ENCODE measurements around the gene SOD2. TPM values are rescaled to one million over a fixed set of nuclear protein-coding genes. Genes with fewer than 3 reads are reported as not detected.

SOD2 gene
- total and polyA plus RNA-seq, 2 donors (not counting 3 experiments of a cell fraction or from before 2014, with no cell fraction given): 31.6 to 62.7 TPM

- ChIA-PET CTCF (no interaction called here), POLR2A (no interaction called here)
- FAIRE-seq (no peak), DNase-seq (ENCODE audit: low read depth, low spot score) (no peak)
- Histone ChIP-seq H3K27me3 (ENCODE audit: control insufficient read depth in 2 of 2, insufficient read depth in 2 of 2, low read length in 2 of 2) (no peaks in the 10 kb centered on the region), H3K4me3 (replicated peaks in 1 of 3; ENCODE audit: insufficient read depth in 1 of 3, low read depth in 1 of 3, low read length in 3 of 3) (no peak overlapping the region), H3K4me2 (ENCODE audit: insufficient read depth, low read length) (no peak overlapping the region), H3K9ac (replicated peaks; ENCODE audit: extremely low read depth, insufficient read depth, low read length) (no peak overlapping the region), H3K27ac (ENCODE audit: insufficient read depth, low read depth, low read length) (no peak overlapping the region), H3K9me1 (replicated peaks; ENCODE audit: control insufficient read depth, extremely low read depth, insufficient read depth, low read length) (no peaks in the 10 kb centered on the region), H2AFZ (ENCODE audit: low read depth, low read length) (no peak overlapping the region), H3K9me3 (replicated peaks; ENCODE audit: control insufficient read depth, insufficient read depth, low read length) (no peaks in the 10 kb centered on the region), H3K4me1 (ENCODE audit: control insufficient read depth, extremely low read depth, insufficient read depth, low read length) (no peaks in the 10 kb centered on the region), H3K79me2 (ENCODE audit: control insufficient read depth, insufficient read depth, low read length) (no peaks in the 10 kb centered on the region), H4K20me1 (replicated peaks; ENCODE audit: control insufficient read depth, extremely low read depth, insufficient read depth, low read length) (no peaks in the 10 kb centered on the region), H3K36me3 (ENCODE audit: control insufficient read depth in 2 of 2, extremely low read depth in 1 of 2, insufficient read depth in 2 of 2, low read length in 2 of 2) (no peaks in the 10 kb centered on the region)
- intact Hi-C loops (cut with micrococcal nuclease) (no loop called here), dilution Hi-C loops (cut with MboI; ENCODE audit: extremely low pct_ligation_motif_present, low sequenced_read_pairs) (no loop called here)
- TF ChIP-seq POLR2A (IDR thresholded peaks at IDR 0.05; ENCODE audit: low read depth, low read length) (no peak), FOS (IDR thresholded peaks at IDR 0.05; ENCODE audit: borderline replicate concordance, insufficient read depth, low read length) (no peak), JUN (IDR thresholded peaks at IDR 0.05; ENCODE audit: borderline replicate concordance, insufficient read depth, insufficient read length, low read depth) (no peak), CTCF (IDR thresholded peaks at IDR 0.05; ENCODE audit: extremely low read depth in 1 of 2, insufficient read depth in 1 of 2, low read depth in 1 of 2, low read length in 2 of 2) (no peak), MAX (IDR thresholded peaks at IDR 0.05; ENCODE audit: insufficient read depth, insufficient read length) (no peak), EZH2 (IDR thresholded peaks at IDR 0.05; ENCODE audit: borderline replicate concordance, low read depth, low read length, severe bottlenecking) (no peak), MYC (IDR thresholded peaks at IDR 0.05; ENCODE audit: low read depth, low read length) (no peak), GATA2 (IDR thresholded peaks at IDR 0.05; ENCODE audit: insufficient read depth, insufficient read length, low read depth, low read length) (no peak), POLR2AphosphoS5 (IDR thresholded peaks at IDR 0.05; ENCODE audit: insufficient read depth, low read depth, low read length) (no peak)
- BruUV-seq (replicated peaks): no TSS peak
Measured at GRCh38 chr6:159714404-159714803, 21.4 kb upstream of the SOD2 start.
